H1 (cell line): ENCODE data around the gene PDZD2. TPM values are rescaled to one million over a fixed set of nuclear protein-coding genes. Genes with fewer than 3 reads are reported as not detected.

ENCODE experiments used
- CHD7 ChIP-seq: fragments of 300-600 bp; sonication (generic); IDR thresholded peaks from 2 replicates; pipeline ENCODE4 v1.7.1; 2012; ENCODE audit warnings: low read length, moderate library complexity, mild to moderate bottlenecking, inconsistent platforms; ENCODE audit not compliant: insufficient replicate concordance
- polyA plus RNA-seq, 7 experiments: library from polyadenylated mRNA; depleted of rRNA in 3 of 7; stranded (reverse) in 5 of 7; unstranded in 2 of 7; fragments of >200 nt in 5 of 7; fragments of 200-250 nt in 2 of 7; gene quantifications; 1 replicate in 5 of 7; 2 replicates in 1 of 7; 4 replicates in 1 of 7; pipeline versions ENCODE4 v1.2.1 to v1.2.3, GENCODE V29; 2011 to 2013; ENCODE audit warnings: missing spikeins in 2 of 7, mixed read lengths in 2 of 7
- total RNA-seq: library from RNA; stranded (reverse); fragmentation: NEBNext Ultra II Directional; extraction: Animal tissue kit (Norgen Biotek cat#: 25700); gene quantifications from 2 replicates; pipeline ENCODE4 v1.2.1, GENCODE V29; 2021

PDZD2 gene
- total and polyA plus RNA-seq, 2 of the 8 experiments (the other 6 are each of a cell fraction or from before 2014, with no cell fraction given): 1.2 to 6.8 TPM

DNA sequence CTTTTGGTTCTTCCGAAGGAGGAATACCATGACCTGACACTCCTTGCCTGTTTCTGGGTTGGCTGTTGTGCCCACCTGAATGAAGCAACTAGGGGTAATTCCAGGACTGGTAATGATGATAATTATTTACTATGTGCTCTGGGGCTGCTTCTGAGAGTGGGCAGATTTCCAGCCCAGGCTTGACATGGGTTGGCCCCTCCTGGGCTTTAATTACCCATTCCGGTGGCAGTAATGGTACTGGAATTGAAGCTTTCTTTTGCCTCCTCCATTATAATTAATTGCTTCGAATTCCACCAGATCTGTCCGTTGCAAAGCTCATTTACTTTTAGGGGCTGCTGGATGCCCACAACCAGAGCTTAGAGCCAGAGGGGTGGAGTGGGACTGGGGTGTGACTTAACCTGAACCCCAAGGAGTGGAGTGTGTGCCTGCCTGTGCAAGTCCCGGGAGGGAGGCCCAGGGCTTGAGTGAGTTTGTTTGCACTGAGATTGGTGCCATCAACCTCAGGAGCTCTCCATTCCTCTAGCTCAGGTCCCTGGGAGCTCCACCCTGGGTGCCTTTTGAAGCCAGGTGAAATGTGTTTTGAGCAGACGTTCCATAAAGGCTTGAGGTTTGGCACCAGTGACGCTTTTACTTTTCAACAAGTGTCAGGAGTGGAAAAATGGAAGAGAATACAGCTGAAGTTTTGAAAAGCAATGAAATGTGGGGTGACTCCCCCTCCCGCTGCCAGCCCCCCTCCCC lies 214.6 kb downstream of the PDZD2 start (continued):
- no peak for TF ChIP-seq CHD7
- TF ChIP-seq, all 59 proteins: peak for 0
